Ovary (tissue), 9 donors: ENCODE results near the gene MOB3C. TPM values are rescaled to one million over a fixed set of nuclear protein-coding genes. Genes with fewer than 3 reads are reported as not detected.

Experiments
- DNase-seq, 5 donors: peaks; one replicate each; pipeline ENCODE4 v3.0.0-alpha.2; 2019 to 2020
- H3K27ac ChIP-seq, 2 donors: fragments of 200-600 bp; one replicate each; pipeline versions ENCODE4 v1.5.1 to v1.8.0; 2019 to 2022
- H3K27me3 ChIP-seq: fragments of 200-600 bp; one replicate; pipeline ENCODE4 v1.8.0; 2022
- H3K36me3 ChIP-seq: fragments of 200-600 bp; sonication (generic); one replicate; pipeline ENCODE4 v1.5.1; 2019
- H3K4me1 ChIP-seq: one replicate; pipeline ENCODE4 v1.8.1; 2013; ENCODE audit warnings: mild to moderate bottlenecking, moderate library complexity; ENCODE audit not compliant: insufficient read depth
- H3K4me3 ChIP-seq: fragments of 200-600 bp; sonication (generic); one replicate; pipeline ENCODE4 v1.5.1; 2017
- H3K9me3 ChIP-seq, 2 donors: fragments of 200-600 bp in 1 of 2; sonication (generic) in 1 of 2; one replicate each; pipeline versions ENCODE4 v1.5.1 to v1.8.1; 2013 to 2019; ENCODE audit warnings: mild to moderate bottlenecking in 1 of 2, moderate library complexity in 1 of 2
- CTCF ChIP-seq, 3 donors: fragments of 450-650 bp in 2 of 3; fragments of 200-600 bp in 1 of 3; IDR thresholded peaks; one replicate each; pipeline versions ENCODE4 v1.5.1 to v1.8.0; 2016 to 2022; ENCODE audit warnings: antibody characterized with exemption in 3 of 3, mild to moderate bottlenecking in 1 of 3
- EP300 ChIP-seq: sonication (generic); formaldehyde crosslinking; IDR thresholded peaks from one replicate; pipeline ENCODE4 v1.6.1; 2017; ENCODE audit warnings: antibody characterized with exemption
- POLR2A ChIP-seq: fragments of 450-650 bp; IDR thresholded peaks from one replicate; pipeline ENCODE4 v1.6.1; 2017; ENCODE audit warnings: antibody characterized with exemption, mild to moderate bottlenecking, moderate library complexity
- WGBS, 3 donors: extraction: QIAGEN DNeasy Blood & Tissue Kit in 1 of 3; methylation state at CpG; one replicate each; pipeline versions ENCODE4 v1.1.5 to v1.1.7; 2013 to 2017; 5-methylcytosine and 5-hydroxymethylcytosine counted together
- intact Hi-C, 4 donors: fragments of 100-400 bp; cut with DNase I; formaldehyde crosslinking; loops; one replicate each; pipeline versions ENCODE4 v1.11.0 to v1.15.1; 2022 to 2023
- polyA plus RNA-seq, 2 donors: library from polyadenylated mRNA; stranded (reverse); fragments of 200-250 nt in 1 of 2; fragments of 350-450 nt in 1 of 2; fragmentation: Illumina TruSeq in 1 of 2; extraction: RNeasy Lipid Tissue Mini Kit (QIAGEN cat#74804) in 1 of 2; gene quantifications; one replicate each; pipeline ENCODE4 v1.2.3, GENCODE V29; 2013 to 2014
- total RNA-seq, 7 donors: library from RNA; depleted of rRNA in 2 of 7; stranded (reverse); fragments of >200 nt in 2 of 7; fragmentation: NEBNext Ultra II Directional in 3 of 7; extraction: Animal tissue kit (Norgen Biotek cat#: 25700) in 3 of 7; gene quantifications; one replicate each; pipeline versions ENCODE4 v1.1.0 to v1.2.4, GENCODE V29; 2016 to 2023
- donor health status: DM: no; HTN: no; CAD: no; lungs with moderate emphysema.
- donor health status: DM: no; HTN: no; CAD: no.
- donor health status: Bipolar disorder and iron deficiency.
- donor health status: DM: yes; HTN: yes; CAD: no.
- donor health status: DM: no; HTN: no; CAD: no.
- donor health status: DM: yes; HTN: yes; CAD: no.

MOB3C gene
- total and polyA plus RNA-seq, 9 donors, result 10.1 to 29.2 (median 19.3) TPM

DNA sequence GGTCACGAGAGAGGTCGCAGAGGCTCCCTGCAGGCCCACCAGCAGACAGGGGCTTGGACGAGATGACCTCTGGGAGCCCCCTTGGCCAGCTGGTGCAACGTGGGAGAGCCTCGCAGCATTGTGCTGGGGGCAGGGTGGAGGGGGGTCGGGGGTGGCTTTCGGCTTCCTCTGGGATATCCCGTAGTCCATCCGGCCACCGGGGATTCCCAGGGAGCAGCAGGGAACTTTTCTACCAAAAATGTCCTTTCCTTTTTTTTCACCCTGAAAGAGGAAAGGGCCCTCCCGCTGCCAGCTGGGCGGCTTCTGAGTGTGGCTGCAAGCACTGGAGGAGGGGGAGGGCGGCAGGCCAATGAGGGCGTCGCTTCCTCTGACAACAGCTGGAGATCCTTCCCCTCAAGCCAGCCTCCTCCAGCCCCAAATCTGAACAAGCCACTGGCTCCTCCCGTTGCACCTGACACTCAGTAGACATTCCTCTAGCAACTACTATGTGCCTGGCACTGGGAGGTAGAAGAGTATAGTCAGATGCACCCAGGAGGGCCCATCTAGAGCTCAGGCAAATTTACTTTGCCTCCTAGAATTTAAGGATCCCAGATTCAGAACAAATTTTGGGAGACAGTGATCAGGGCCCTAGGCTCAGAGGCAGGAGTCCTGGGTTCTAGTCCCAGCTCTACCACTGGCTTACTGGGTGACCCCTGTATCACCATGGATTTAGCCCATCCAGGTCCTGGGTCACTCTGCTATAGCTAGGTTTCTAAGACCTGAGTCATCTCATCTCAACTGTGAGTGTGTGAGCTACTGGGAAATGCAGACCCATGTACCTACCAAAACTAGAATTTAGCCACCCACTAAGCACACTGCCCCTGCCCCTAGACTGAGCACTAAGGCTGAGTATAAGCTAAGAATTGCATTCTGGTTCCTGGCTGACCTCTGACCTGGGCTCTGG lies 2.7 kb downstream of the MOB3C start:
- H3K27ac ChIP-seq, result peak overlapping the region; percentile 6 to 34
- TF ChIP-seq EP300 (no peak), CTCF (IDR thresholded peaks at IDR 0.05) (no peak), POLR2A (no peak)
- H3K36me3 ChIP-seq, result no peaks in the 10 kb centered on the region
- peaks cover 7% of the 10 kb centered on the region for H3K4me1 ChIP-seq
- no peaks in the 10 kb centered on the region for H3K9me3 ChIP-seq
- intact Hi-C loops, result no loop called here
- peak overlapping the region; percentile 3 for H3K4me3 ChIP-seq
- DNase-seq, result peak; percentile 91 to 94 (median 93)
- 0 to 1% (median 0%) methylated on average over 11 to 16 of the region's 16 CpGs for WGBS, 3 donors
- H3K27me3 ChIP-seq, result no peaks in the 10 kb centered on the region

DNA sequence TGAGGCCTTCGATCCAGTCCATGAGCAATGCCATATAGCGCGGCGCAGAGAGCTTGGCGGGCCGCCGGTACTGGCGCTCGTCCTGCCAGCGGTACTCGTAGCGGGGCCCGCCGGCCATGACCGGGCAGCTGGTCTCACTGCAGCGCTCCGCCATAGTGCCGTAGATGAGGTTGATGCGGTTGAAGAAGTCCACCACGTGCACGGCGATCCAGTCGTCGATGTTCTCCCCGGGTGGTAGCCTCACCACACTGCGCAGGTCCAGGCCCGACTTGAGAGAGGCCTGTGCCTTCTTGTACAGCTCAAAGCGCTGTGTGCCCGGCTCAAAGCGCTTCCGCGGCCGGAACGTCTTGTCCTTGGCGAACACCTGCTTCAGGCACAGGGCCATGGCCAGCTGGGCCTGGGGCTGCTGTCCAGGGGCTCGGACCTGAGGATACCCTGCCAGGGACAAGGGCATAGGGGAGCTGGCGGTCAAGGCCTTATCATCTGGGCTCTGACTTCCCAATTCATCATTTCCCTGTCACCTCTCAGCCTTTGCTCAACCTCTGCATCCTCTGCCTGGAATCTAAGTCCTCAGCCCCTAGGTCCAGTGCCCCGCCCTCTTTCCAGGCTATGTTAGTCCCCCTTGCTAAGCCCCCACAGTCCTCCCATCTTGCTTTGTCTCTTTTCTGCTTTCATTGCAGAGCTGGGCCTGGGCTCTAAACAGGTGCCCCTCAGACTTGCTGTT lies 3.5 kb downstream of the MOB3C start:
- H3K4me3 ChIP-seq, result no peak overlapping the region
- peaks cover 7% of the 10 kb centered on the region for H3K4me1 ChIP-seq
- H3K27me3 ChIP-seq, result no peaks in the 10 kb centered on the region
- peak overlapping the region in 1 of 2 donors; percentile 1 for H3K27ac ChIP-seq
- peak; percentile 25 to 73 (median 52) for DNase-seq
- intact Hi-C loops, result no loop called here
- TF ChIP-seq EP300, result no peak
- no peak for TF ChIP-seq POLR2A
- no peak for TF ChIP-seq CTCF (IDR thresholded peaks at IDR 0.05)
- no peaks in the 10 kb centered on the region for H3K36me3 ChIP-seq
- H3K9me3 ChIP-seq, result no peaks in the 10 kb centered on the region
- WGBS, 3 donors, result 65 to 75% (median 67%) methylated on average over 33 to 38 of the region's 38 CpGs

DNA sequence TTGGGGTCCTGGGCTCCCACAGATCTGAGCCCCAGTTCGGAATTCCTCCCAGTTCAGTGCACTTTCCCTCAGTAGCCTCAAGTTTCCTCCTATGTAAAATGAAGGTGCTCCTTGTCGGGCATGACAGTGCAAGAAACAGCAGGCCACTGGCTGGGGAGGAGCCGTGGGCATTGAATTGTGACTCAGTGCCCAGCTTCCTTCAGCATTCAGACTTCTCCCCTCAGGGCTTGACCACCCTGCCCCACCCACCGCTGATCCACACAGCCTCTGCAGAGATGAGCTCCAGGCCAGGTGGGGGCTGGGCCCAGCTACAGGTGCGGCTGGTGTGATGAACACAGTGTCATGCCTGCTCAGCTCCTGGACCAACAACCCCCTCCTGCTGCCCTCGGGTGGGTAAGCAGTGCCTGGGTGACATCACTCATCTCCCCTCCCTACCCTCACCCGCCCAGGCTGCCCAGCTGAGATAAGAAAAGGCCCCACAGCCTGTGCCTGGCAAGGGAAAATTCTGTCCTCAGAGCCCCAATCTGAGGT lies 4.9 kb downstream of the MOB3C start:
- peak in 1 of 5 donors; percentile 29 for DNase-seq
- Histone ChIP-seq H3K4me1 (peaks cover 7% of the 10 kb centered on the region), H3K9me3 (no peaks in the 10 kb centered on the region), H3K27me3 (no peaks in the 10 kb centered on the region), H3K36me3 (no peaks in the 10 kb centered on the region), H3K27ac (no peak overlapping the region), H3K4me3 (no peak overlapping the region)
- 72 to 75% (median 74%) methylated on average over 7 of the region's 7 CpGs for WGBS, 3 donors
- no peak for TF ChIP-seq POLR2A
- no peak for TF ChIP-seq CTCF (IDR thresholded peaks at IDR 0.05)
- TF ChIP-seq EP300, result no peak
- intact Hi-C loops, result no loop called here

- Histone ChIP-seq H3K4me1 (peaks cover 3% of the 10 kb centered on the region), H3K36me3 (no peaks in the 10 kb centered on the region), H3K27me3 (no peaks in the 10 kb centered on the region), H3K9me3 (no peaks in the 10 kb centered on the region), H3K4me3 (no peak overlapping the region), H3K27ac (no peak overlapping the region)
- TF ChIP-seq POLR2A (no peak), CTCF (IDR thresholded peaks at IDR 0.05) (no peak), EP300 (no peak)
- 81 to 89% (median 82%) methylated on average over 7 of the region's 7 CpGs for WGBS, 3 donors
- intact Hi-C loops, result no loop called here
- no peak for DNase-seq
These were observed 9.1 kb downstream of the MOB3C start for GRCh38 chr1:46607345-46608130.
